H1 (cell line): Measurements from ENCODE around the gene KRTAP12-2. TPM values are rescaled to one million over a fixed set of nuclear protein-coding genes. Genes with fewer than 3 reads are reported as not detected.
A peak's percentile ranks its signal among the peaks of the same experiment; 100 is the strongest.

ENCODE experiments used
- FOSL1 ChIP-seq: IDR thresholded peaks from 2 replicates; pipeline ENCODE4 v1.6.1; 2011; ENCODE audit warnings: mild to moderate bottlenecking, low read depth, low read length, moderate library complexity; ENCODE audit not compliant: insufficient read depth
- HDAC2 ChIP-seq, 2 experiments: fragments of 300-600 bp in 1 of 2; sonication (generic) in 1 of 2; IDR thresholded peaks; 2 replicates each; pipeline ENCODE4 v1.6.1; 2011 to 2012; ENCODE audit warnings: low read depth in 2 of 2, low read length in 2 of 2, mild to moderate bottlenecking in 2 of 2, moderate library complexity in 2 of 2, borderline replicate concordance in 1 of 2, inconsistent platforms in 1 of 2
- KDM5A ChIP-seq: fragments of 200-600 bp; IDR thresholded peaks from 2 replicates; pipeline ENCODE4 v1.7.1; 2012; ENCODE audit warnings: mild to moderate bottlenecking, low read length, inconsistent platforms, mixed read lengths
- NANOG ChIP-seq: IDR thresholded peaks from 2 replicates; pipeline ENCODE4 v1.6.1; 2011; ENCODE audit warnings: low read length, low read depth, mild to moderate bottlenecking, inconsistent platforms; ENCODE audit not compliant: insufficient read depth, poor library complexity, severe bottlenecking
- POLR2AphosphoS5 ChIP-seq: IDR thresholded peaks from 2 replicates; pipeline ENCODE4 v1.6.1; 2011; ENCODE audit warnings: low read depth, low read length
- RNF2 ChIP-seq: fragments of 200-900, 300-1000 bp; sonication (generic); IDR thresholded peaks from 2 replicates; pipeline ENCODE4 v1.7.1; 2016; ENCODE audit warnings: borderline replicate concordance, low read depth, mild to moderate bottlenecking, antibody characterized with exemption, low read length; ENCODE audit not compliant: poor library complexity, severe bottlenecking; ENCODE audit errors: missing control alignments
- SAP30 ChIP-seq: fragments of 300-600 bp; sonication (generic); IDR thresholded peaks from 2 replicates; pipeline ENCODE4 v1.7.1; 2012; ENCODE audit warnings: low read length, moderate library complexity, mild to moderate bottlenecking, inconsistent platforms; ENCODE audit not compliant: insufficient read depth, insufficient replicate concordance
- TCF12 ChIP-seq: IDR thresholded peaks from 2 replicates; pipeline ENCODE4 v1.6.1; 2011; ENCODE audit warnings: low read depth, mild to moderate bottlenecking, low read length
- YY1 ChIP-seq: IDR thresholded peaks from 2 replicates; pipeline ENCODE4 v1.6.1; 2011; ENCODE audit warnings: low read depth, mild to moderate bottlenecking, low read length
- ZNF274 ChIP-seq: IDR thresholded peaks from 2 replicates; pipeline ENCODE4 v1.7.0; 2012; ENCODE audit warnings: low read length, borderline replicate concordance; ENCODE audit errors: extremely low read depth
- polyA plus RNA-seq, 7 experiments: library from polyadenylated mRNA; depleted of rRNA in 3 of 7; stranded (reverse) in 5 of 7; unstranded in 2 of 7; fragments of >200 nt in 5 of 7; fragments of 200-250 nt in 2 of 7; gene quantifications; 1 replicate in 5 of 7; 2 replicates in 1 of 7; 4 replicates in 1 of 7; pipeline versions ENCODE4 v1.2.1 to v1.2.3, GENCODE V29; 2011 to 2013; ENCODE audit warnings: missing spikeins in 2 of 7, mixed read lengths in 2 of 7
- total RNA-seq: library from RNA; stranded (reverse); fragmentation: NEBNext Ultra II Directional; extraction: Animal tissue kit (Norgen Biotek cat#: 25700); gene quantifications from 2 replicates; pipeline ENCODE4 v1.2.1, GENCODE V29; 2021
- TF ChIP-seq, protein P1 (sequence below): IDR thresholded peaks from 2 replicates; pipeline ENCODE4 v1.6.1; 2012; ENCODE audit warnings: inconsistent platforms

Gene KRTAP12-2
- total and polyA plus RNA-seq, 2 of the 8 experiments (the other 6 are each of a cell fraction or from before 2014, with no cell fraction given): 0.50 TPM; not detected in 1

DNA sequence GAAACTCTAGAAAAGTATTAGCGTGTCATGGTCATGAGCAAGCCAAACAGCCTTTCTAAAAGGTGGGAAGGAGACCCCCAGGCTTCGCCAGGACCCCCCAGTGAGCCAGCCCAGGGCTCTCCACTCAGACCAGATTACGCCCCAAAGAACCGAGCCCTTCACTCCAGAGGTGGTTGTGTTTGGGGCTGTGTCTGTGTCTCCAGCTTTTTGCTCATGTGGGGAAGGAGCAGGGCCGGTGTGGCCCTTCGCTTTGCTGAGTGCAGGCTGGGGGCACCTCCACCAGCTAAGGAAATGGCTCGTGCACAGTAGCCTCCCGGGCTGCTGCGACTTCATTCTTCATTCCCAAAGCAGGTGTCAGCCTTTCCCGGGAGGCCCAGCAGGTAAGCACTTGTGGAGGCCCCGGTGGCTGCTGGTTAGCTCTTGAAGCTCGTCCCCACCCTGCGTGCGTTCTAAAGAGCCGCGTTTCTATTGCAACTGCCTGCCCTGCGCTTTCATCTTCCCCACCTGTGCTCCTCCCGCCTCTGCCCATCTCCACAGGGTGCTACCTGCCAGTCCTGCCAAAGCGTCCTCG is 44.1 kb upstream of the KRTAP12-2 start (continued):
- TF ChIP-seq POLR2AphosphoS5: no peak
- no peak for TF ChIP-seq SAP30
- TF ChIP-seq HDAC2 (IDR thresholded peaks at IDR 0.05; ENCODE audit: borderline replicate concordance in 1 of 2, low read depth in 2 of 2, low read length in 2 of 2): 0 out of 4 replicates have a peak, but pooled peaks of 1 of the 2 experiments have one; percentile 68
- TF ChIP-seq, protein P1, sequence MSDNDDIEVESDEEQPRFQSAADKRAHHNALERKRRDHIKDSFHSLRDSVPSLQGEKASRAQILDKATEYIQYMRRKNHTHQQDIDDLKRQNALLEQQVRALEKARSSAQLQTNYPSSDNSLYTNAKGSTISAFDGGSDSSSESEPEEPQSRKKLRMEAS: peak; percentile 41; the same call in 1 of the 2 replicates
- TF ChIP-seq NANOG: no peak
- TF ChIP-seq ZNF274: no peak
- TF ChIP-seq YY1: no peak
- peak; percentile 50 for TF ChIP-seq RNF2
- no peak for TF ChIP-seq TCF12
- no peak for TF ChIP-seq FOSL1
- TF ChIP-seq KDM5A: no peak
